GM19467 (cell line): ENCODE measurements around the gene SLC8A2.
"Not testable (repeated sequence)": the region's sequence is repeated elsewhere in the genome, so short reads cannot be mapped to it uniquely, and the experiment has no call there.

Source experiments
- ATAC-seq: cut with Tn5 transposase; IDR thresholded peaks from one replicate; pipeline ENCODE4 v1.9.1; 2021; ENCODE audit warnings: mild to moderate bottlenecking, moderate library complexity; ENCODE audit not compliant: unreplicated experiment

Gene SLC8A2

DNA sequence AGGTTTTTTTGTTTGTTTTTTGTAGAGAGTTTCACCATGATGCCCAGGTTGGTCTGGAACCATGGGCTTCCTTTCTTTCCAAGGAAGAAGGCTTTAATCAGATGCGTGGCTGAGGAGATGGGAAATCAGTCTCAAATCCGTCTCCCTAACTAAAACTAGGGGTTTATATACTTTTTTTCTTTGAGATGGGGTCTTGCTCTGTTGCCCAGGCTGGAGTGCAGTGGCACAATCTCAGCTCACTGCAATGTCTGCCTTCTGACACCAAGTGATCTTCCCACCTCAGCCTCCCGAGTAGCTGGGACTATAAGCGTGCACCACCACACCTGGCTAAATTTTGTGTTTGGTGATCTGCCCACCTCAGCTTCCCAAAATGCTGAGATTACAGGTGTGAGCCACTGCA, 87.2 kb downstream of the SLC8A2 start:
- not testable (repeated sequence) for ATAC-seq

DNA sequence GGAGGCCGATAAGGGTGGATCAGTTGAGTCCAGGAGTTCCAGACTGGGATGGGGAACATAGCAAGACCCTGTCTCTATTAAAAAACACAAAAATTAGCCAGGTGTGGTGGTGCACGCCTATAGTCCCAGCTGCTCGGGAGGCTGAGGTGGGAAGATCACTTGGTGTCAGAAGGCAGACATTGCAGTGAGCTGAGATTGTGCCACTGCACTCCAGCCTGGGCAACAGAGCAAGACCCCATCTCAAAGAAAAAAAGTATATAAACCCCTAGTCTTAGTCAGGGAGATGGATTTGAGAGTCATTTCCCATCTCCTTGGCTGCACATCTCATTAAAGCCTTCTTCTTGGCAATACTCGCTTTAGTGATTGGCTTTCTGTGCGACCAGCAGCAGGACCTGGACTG, 87.8 kb downstream of the SLC8A2 start:
- not testable (repeated sequence) for ATAC-seq

DNA sequence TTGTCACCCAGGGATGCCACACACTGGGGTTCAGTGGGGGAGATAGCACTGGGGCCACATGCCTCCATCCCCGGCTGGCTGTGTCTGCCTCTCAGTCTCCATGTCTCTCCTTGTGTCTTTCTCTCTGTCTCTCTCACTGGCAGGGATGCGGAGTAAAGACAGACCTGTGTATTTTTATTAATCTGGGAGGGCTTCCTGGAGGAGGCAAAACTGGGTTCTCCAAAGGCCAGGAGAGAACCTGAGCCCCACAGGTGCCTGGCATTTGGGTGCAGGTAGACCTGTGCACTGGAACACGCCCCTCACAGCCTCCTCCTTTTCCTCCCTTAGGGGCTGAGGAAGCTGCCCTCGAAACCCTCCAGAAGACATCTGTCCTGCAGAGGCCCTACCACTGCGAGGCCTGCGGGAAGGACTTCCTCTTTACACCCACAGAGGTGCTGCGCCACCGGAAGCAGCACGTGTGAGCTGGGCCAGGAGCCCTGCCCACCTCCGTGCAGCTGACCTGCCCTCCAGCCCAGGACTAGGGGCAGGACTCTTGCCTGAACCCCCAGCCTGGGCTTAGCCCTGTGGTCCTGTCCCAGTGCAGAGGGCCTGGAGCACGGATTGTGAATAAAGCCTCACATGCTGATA, 89.9 kb downstream of the SLC8A2 start:
- no peak for ATAC-seq

DNA sequence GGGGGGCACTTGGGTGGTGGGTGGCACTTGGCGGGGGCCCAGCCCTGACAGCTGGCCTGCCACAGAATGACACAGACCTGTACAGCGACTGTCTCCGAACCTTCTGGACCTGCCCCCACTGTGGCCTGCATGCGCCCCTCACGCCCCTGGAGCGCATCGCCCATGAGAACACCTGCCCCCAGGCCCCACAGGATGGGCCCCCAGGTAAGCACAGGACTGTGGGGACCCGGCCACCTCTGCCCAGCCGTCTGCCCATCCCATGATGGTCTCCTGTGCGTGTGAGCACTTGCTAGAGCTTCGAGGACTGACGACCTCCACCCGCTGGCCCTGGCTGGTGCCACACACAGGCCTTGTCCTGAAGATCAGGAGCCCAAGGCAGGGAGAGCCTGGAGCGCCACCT, 90.6 kb downstream of the SLC8A2 start:
- ATAC-seq: no peak

DNA sequence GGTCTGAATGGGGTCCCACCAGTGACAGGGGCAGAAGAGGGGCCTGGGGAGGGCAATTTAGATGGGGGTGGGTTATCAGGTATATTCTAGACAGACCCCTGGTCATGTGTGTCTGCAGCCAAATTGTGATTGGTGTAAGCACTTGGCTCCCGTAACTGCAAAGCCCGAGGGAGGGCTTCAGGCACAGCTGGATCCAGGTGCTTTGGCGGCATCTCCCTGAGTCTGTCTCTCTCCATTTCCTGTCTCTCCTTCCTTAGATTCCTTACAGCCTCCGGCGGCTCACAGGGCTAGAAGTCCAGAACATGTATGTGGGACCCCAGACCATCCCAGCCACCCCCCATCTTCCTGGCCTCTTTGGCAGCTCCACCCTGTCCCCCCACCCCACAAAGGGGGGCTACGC, 91.1 kb downstream of the SLC8A2 start:
- no peak for ATAC-seq

DNA sequence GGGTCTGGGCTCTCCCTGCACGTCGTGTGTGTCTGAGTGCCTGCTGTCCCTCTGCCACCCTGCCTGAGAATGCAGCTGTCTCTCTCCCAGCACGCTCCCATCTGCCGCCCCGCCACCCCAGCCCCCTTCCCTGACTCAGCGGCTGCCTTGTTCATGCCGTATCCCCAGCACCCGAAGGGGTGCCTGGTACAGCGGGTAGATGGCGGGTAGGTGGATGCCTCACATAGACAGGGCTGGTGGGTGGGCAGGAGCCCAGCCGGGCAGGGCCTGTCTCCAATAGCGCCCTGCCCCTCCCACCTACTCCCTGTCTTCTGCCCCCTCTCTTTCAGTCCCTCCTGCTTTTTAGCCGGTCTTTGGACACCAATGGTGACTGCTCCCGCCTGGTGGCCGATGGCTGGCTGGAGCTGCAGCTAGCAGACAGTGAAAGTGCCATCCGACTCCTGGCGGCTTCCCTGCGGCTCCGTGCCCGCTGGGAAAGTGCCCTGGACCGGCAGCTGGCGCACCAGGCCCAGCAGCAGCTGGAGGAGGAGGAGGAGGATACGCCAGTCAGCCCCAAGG, 92.2 kb downstream of the SLC8A2 start:
- no peak for ATAC-seq

DNA sequence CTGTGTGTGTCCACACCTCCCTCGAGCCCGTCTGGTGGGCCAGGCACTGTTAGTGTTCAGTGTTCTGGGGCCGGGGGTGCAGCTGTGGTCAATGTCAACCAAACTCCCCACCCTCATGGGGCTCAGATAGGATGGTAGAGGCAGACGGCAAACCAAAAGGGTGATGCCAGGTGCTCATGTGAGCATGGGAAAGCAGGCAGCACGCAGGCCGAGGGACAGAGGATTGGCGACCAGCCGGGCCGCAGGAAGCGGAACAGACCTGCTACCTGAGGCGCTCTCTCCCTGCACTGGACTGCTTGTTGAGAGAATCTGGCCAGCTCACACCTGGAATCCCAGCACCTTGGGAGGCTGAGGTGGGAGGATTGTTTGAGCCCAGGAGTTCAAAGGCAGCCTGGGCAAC, 93.4 kb downstream of the SLC8A2 start:
- ATAC-seq: no peak
